Upper lobe of left lung (tissue), 6 donors: Measurements from ENCODE around the gene PTPRG. TPM values are rescaled to one million over a fixed set of nuclear protein-coding genes. Genes with fewer than 3 reads are reported as not detected.
A peak's percentile ranks its signal among the peaks of the same experiment; 100 is the strongest.

Experiments
- ATAC-seq, 2 donors: fragments of 200-7000 bp; cut with Tn5 transposase; one replicate each; pipeline ENCODE4 v1.9.1; 2022; ENCODE audit warnings: mild to moderate bottlenecking in 2 of 2, moderate library complexity in 2 of 2; ENCODE audit not compliant: low FRiP score in 2 of 2
- DNase-seq, 2 donors: peaks; one replicate each; pipeline ENCODE4 v3.0.0-alpha.2; 2019 to 2020
- H3K27ac ChIP-seq, 4 donors: fragments of 200-600 bp; sonication (generic); one replicate each; pipeline ENCODE4 v1.5.1; 2016 to 2019
- H3K27me3 ChIP-seq, 4 donors: fragments of 200-600 bp; sonication (generic); one replicate each; pipeline ENCODE4 v1.5.1; 2017 to 2019
- H3K36me3 ChIP-seq, 4 donors: fragments of 200-600 bp; sonication (generic); one replicate each; pipeline ENCODE4 v1.5.1; 2016 to 2019
- H3K4me1 ChIP-seq, 4 donors: fragments of 200-600 bp; sonication (generic); one replicate each; pipeline ENCODE4 v1.5.1; 2018 to 2019
- H3K4me3 ChIP-seq, 4 donors: fragments of 200-600 bp; sonication (generic); one replicate each; pipeline ENCODE4 v1.5.1; 2017 to 2019; ENCODE audit warnings: mild to moderate bottlenecking in 2 of 4, moderate library complexity in 1 of 4
- H3K9me3 ChIP-seq, 4 donors: fragments of 200-600 bp; sonication (generic); one replicate each; pipeline ENCODE4 v1.5.1; 2018 to 2019
- CTCF ChIP-seq, 6 experiments: fragments of 450-650 bp in 4 of 6; fragments of 200-600 bp in 2 of 6; sonication (generic) in 2 of 6; IDR thresholded peaks; one replicate each; pipeline ENCODE4 v1.5.1; 2016 to 2019; ENCODE audit warnings: antibody characterized with exemption in 6 of 6
- EP300 ChIP-seq, 4 donors: sonication (generic); formaldehyde crosslinking; IDR thresholded peaks; one replicate each; pipeline ENCODE4 v1.5.1; 2017; ENCODE audit warnings: antibody characterized with exemption in 4 of 4, control low read depth in 2 of 4
- POLR2A ChIP-seq, 4 donors: fragments of 450-650 bp; IDR thresholded peaks; one replicate each; pipeline ENCODE4 v1.5.1; 2016 to 2017; ENCODE audit warnings: antibody characterized with exemption in 4 of 4, mild to moderate bottlenecking in 2 of 4
- POLR2AphosphoS5 ChIP-seq, 2 donors: sonication (generic); formaldehyde crosslinking; IDR thresholded peaks; one replicate each; pipeline ENCODE4 v1.5.1; 2017; ENCODE audit warnings: antibody characterized with exemption in 2 of 2
- WGBS, 2 donors: methylation state at CpG; one replicate each; pipeline ENCODE4 v1.1.5; 2017 to 2018; 5-methylcytosine and 5-hydroxymethylcytosine counted together
- total RNA-seq, 6 donors: library from RNA; depleted of rRNA in 4 of 6; stranded (reverse); fragments of >200 nt in 4 of 6; gene quantifications; one replicate each; pipeline versions ENCODE4 v1.1.0 to v1.2.1, GENCODE V29; 2016 to 2021
- donor health status: DM: no; HTN: no; CAD: no; lungs with moderate emphysema.
- donor health status: DM: no; HTN: yes; CAD: no; lungs with severe emphysema.

Gene PTPRG
- total RNA-seq, 6 donors from 2014 or later = 58.7 to 101 (median 68.8) TPM

DNA sequence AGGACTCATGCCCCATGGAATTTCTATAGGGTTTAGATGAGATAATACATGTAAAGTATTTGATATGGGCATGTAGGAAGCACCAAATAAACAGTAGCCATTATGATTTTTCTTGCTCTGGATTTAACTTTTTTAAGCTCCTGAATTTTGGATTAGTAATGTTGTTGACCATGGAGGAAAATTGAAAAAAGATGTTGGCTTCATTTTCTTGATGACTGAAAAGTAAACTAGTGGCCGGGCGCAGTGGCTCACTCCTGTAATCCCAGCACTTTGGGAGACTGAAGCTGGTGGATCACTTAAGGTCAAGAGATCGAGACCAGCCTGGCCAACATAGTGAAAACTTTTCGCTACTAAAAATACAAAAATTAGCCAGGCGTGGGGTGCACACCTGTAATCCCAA is 120.3 kb downstream of the PTPRG start:
- no peak overlapping the region for H3K27ac ChIP-seq
- DNase-seq (no peak), ATAC-seq (no peak)
- H3K9me3 ChIP-seq = no peaks in the 10 kb centered on the region
- no peak overlapping the region for H3K4me3 ChIP-seq
- no peaks in the 10 kb centered on the region for H3K36me3 ChIP-seq
- WGBS, 2 donors = 92 to 97% methylated on average over 5 of the region's 5 CpGs
- peaks cover 0 to 34% (median 10%) of the 10 kb centered on the region in 4 donors for H3K4me1 ChIP-seq
- TF ChIP-seq POLR2AphosphoS5 (IDR thresholded peaks at IDR 0.05) (no peak), CTCF (IDR thresholded peaks at IDR 0.05) (no peak), POLR2A (IDR thresholded peaks at IDR 0.05) (no peak), EP300 (IDR thresholded peaks at IDR 0.05) (no peak)
- H3K27me3 ChIP-seq = no peaks in the 10 kb centered on the region

DNA sequence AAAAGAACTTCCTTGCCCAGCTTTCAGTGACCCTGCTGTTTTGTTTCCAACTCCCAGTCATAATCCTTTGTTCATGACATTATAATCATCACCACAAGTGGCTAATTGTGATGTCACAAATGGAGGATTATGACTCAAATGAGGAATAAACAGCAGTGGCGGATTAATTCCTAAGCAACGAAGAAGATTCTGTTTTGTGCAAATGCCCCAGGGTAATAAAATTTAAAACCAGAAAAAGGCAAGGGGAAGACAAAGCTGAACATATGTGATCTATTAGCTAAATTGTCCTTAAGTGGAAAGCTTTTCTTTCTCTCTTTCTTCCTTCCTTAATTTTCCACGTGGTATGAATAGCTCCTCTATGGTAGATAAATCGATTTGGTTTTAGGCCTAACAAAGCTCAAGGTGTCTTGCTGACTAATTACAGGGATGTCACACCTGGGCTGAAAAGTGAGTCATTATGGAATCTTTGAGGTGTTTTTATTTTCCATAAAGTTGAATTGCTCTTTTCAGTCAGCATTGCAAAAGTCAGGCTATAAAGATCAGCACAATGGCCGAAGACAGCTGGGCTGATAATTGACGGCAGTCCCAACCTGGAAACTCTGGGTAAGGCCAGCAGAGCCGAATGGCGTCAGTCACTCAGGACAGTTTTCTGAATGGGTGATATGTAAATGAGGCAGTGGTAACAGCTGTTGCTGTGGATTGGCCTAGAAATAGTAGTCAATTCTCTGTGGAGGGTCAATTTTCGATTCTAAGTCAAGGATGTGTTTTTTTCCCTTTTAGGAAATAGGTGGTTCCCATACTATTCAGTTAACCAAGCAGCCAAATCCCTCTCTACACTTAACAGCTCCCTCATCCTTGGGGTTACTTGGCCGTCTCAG is 121.5 kb downstream of the PTPRG start:
- peaks cover 0 to 34% (median 11%) of the 10 kb centered on the region in 4 donors for H3K4me1 ChIP-seq
- no peaks in the 10 kb centered on the region for H3K27me3 ChIP-seq
- no peaks in the 10 kb centered on the region for H3K36me3 ChIP-seq
- no peaks in the 10 kb centered on the region for H3K9me3 ChIP-seq
- WGBS, 2 donors = 83% methylated on average over 10 of the region's 10 CpGs
- no peak for TF ChIP-seq POLR2AphosphoS5 (IDR thresholded peaks at IDR 0.05)
- TF ChIP-seq EP300 (IDR thresholded peaks at IDR 0.05) = no peak
- TF ChIP-seq POLR2A (IDR thresholded peaks at IDR 0.05) = no peak
- no peak for TF ChIP-seq CTCF (IDR thresholded peaks at IDR 0.05)
- ATAC-seq (no peak), DNase-seq (no peak)
- H3K4me3 ChIP-seq = no peak overlapping the region
- H3K27ac ChIP-seq = no peak overlapping the region

GRCh38 chr3:61683549-61684236 is 122.3 kb downstream of the PTPRG start:
- Histone ChIP-seq H3K4me1 (peaks cover 0 to 40% (median 15%) of the 10 kb centered on the region in 4 donors), H3K27me3 (no peaks in the 10 kb centered on the region), H3K36me3 (no peaks in the 10 kb centered on the region), H3K9me3 (no peaks in the 10 kb centered on the region), H3K4me3 (no peak overlapping the region), H3K27ac (no peak overlapping the region)
- DNase-seq = no peak
- 79 to 85% methylated on average over 11 of the region's 11 CpGs for WGBS, 2 donors
- TF ChIP-seq EP300 (IDR thresholded peaks at IDR 0.05) = peak in 3 of 4 donors; percentile 49 to 72 (median 65)
- no peak for TF ChIP-seq POLR2A (IDR thresholded peaks at IDR 0.05)
- ATAC-seq = no peak

- WGBS, 2 donors = 82 to 86% methylated on average over 3 of the region's 3 CpGs
- Histone ChIP-seq H3K4me1 (peaks cover 0 to 40% (median 16%) of the 10 kb centered on the region in 4 donors), H3K36me3 (no peaks in the 10 kb centered on the region), H3K4me3 (no peak overlapping the region), H3K9me3 (no peaks in the 10 kb centered on the region), H3K27me3 (no peaks in the 10 kb centered on the region), H3K27ac (no peak overlapping the region)
- no peak for ATAC-seq
- TF ChIP-seq EP300 (IDR thresholded peaks at IDR 0.05) (no peak), POLR2A (IDR thresholded peaks at IDR 0.05) (no peak), POLR2AphosphoS5 (IDR thresholded peaks at IDR 0.05) (no peak)
- no peak for DNase-seq
Measured at GRCh38 chr3:61684386-61684785, 123.0 kb downstream of the PTPRG start.

GRCh38 chr3:61685755-61686154 is 124.4 kb downstream of the PTPRG start:
- peaks cover 0 to 40% (median 16%) of the 10 kb centered on the region in 4 donors for H3K4me1 ChIP-seq
- H3K27ac ChIP-seq = peak overlapping the region in 1 of 4 donors; percentile 39
- no peak overlapping the region for H3K4me3 ChIP-seq
- no peaks in the 10 kb centered on the region for H3K9me3 ChIP-seq
- ATAC-seq = peak in 1 of 2 donors; percentile 35
- DNase-seq = peak in 1 of 2 donors; percentile 29
- no peaks in the 10 kb centered on the region for H3K36me3 ChIP-seq
- TF ChIP-seq EP300 (IDR thresholded peaks at IDR 0.05) = no peak
- no peak for TF ChIP-seq POLR2AphosphoS5 (IDR thresholded peaks at IDR 0.05)
- no peak for TF ChIP-seq CTCF (IDR thresholded peaks at IDR 0.05)
- TF ChIP-seq POLR2A (IDR thresholded peaks at IDR 0.05) = no peak
- 52 to 56% methylated on average over 9 of the region's 9 CpGs for WGBS, 2 donors
- H3K27me3 ChIP-seq = no peaks in the 10 kb centered on the region
